Measurements from ENCODE around the gene SOX4.

DNA sequence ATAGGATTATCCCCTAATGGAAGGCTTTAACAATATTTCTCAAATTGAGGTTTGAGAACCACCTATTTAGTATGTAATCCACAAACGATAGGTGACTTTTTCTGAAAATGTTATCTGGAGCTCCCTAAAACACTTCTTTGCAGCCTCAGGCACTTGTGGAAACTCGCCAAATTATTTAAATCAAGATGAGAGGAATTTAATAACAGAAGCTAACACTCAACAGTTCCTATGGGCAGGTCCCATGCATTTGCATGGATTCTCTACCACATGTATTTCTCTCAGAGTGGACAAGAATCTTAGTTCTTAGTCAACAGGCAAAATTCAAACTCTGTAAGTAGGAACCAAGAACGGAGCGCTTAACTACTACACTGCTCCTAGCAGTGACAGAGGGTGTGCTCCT lies 20.7 kb downstream of the SOX4 start:
- TF ChIP-seq CSDC2 (CRISPR knock-in tag; IDR thresholded peaks at IDR 0.05), result no peak
- TF ChIP-seq ZFP30 (CRISPR knock-in tag; IDR thresholded peaks at IDR 0.05), result no peak
- TF ChIP-seq, protein P1, sequence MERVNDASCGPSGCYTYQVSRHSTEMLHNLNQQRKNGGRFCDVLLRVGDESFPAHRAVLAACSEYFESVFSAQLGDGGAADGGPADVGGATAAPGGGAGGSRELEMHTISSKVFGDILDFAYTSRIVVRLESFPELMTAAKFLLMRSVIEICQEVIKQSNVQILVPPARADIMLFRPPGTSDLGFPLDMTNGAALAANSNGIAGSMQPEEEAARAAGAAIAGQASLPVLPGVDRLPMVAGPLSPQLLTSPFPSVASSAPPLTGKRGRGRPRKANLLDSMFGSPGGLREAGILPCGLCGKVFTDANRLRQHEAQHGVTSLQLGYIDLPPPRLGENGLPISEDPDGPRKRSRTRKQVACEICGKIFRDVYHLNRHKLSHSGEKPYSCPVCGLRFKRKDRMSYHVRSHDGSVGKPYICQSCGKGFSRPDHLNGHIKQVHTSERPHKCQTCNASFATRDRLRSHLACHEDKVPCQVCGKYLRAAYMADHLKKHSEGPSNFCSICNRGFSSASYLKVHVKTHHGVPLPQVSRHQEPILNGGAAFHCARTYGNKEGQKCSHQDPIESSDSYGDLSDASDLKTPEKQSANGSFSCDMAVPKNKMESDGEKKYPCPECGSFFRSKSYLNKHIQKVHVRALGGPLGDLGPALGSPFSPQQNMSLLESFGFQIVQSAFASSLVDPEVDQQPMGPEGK (CRISPR knock-in tag; IDR thresholded peaks at IDR 0.05; ENCODE audit: borderline replicate concordance), result no peak
- TF ChIP-seq ARNTL (CRISPR knock-in tag; IDR thresholded peaks at IDR 0.05; ENCODE audit: borderline replicate concordance, low read depth), result no peak
- TF ChIP-seq, protein P2, sequence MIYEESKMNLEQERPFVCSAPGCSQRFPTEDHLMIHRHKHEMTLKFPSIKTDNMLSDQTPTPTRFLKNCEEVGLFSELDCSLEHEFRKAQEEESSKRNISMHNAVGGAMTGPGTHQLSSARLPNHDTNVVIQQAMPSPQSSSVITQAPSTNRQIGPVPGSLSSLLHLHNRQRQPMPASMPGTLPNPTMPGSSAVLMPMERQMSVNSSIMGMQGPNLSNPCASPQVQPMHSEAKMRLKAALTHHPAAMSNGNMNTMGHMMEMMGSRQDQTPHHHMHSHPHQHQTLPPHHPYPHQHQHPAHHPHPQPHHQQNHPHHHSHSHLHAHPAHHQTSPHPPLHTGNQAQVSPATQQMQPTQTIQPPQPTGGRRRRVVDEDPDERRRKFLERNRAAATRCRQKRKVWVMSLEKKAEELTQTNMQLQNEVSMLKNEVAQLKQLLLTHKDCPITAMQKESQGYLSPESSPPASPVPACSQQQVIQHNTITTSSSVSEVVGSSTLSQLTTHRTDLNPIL (CRISPR knock-in tag; IDR thresholded peaks at IDR 0.05; ENCODE audit: low read depth), result no peak
- TF ChIP-seq RARB (CRISPR knock-in tag; IDR thresholded peaks at IDR 0.05), result no peak
- no peak for TF ChIP-seq ZNF8 (CRISPR knock-in tag; IDR thresholded peaks at IDR 0.05)
- no peak for TF ChIP-seq TCF4 (CRISPR knock-in tag; IDR thresholded peaks at IDR 0.05; ENCODE audit: borderline replicate concordance)
